ENCODE data around the gene PADI2.
A peak's percentile ranks its signal among the peaks of the same experiment; 100 is the strongest.

Gene PADI2

GRCh38 chr1:17080880-17081279 lies 38.4 kb downstream of the PADI2 start:
- DNase-seq = no peak

DNA sequence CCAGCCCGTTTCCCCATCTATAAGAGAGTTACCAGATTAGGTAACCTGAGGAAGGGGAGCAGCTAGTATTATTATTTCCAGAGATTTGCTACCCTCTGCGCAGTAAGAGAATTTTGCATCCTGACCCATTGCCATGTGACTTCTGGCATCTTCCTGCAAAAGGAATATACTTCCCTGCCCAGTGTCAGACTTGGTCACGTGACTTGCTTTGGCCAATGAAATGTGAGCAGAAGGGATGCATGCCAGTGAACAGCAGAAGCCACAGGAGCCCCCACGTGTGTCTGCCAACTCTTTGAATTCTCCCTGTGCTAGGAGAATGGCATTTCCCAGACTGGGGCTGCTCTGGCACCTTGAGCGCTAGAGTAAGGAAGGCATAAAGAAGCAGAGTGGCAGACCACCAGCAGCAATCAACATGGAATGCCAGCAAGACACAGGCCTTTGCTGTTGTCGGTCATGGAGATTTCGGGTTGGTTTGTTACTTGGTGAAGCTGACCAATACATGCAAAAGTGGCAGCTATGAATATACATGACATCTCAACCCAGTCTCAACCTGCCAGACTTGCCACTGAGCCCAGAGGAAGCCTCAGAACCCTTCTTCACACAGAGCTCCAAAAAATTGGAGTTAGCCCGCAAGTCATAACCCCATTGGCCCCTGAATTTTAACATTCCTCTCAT lies 39.0 kb downstream of the PADI2 start:
- DNase-seq = no peak

DNA sequence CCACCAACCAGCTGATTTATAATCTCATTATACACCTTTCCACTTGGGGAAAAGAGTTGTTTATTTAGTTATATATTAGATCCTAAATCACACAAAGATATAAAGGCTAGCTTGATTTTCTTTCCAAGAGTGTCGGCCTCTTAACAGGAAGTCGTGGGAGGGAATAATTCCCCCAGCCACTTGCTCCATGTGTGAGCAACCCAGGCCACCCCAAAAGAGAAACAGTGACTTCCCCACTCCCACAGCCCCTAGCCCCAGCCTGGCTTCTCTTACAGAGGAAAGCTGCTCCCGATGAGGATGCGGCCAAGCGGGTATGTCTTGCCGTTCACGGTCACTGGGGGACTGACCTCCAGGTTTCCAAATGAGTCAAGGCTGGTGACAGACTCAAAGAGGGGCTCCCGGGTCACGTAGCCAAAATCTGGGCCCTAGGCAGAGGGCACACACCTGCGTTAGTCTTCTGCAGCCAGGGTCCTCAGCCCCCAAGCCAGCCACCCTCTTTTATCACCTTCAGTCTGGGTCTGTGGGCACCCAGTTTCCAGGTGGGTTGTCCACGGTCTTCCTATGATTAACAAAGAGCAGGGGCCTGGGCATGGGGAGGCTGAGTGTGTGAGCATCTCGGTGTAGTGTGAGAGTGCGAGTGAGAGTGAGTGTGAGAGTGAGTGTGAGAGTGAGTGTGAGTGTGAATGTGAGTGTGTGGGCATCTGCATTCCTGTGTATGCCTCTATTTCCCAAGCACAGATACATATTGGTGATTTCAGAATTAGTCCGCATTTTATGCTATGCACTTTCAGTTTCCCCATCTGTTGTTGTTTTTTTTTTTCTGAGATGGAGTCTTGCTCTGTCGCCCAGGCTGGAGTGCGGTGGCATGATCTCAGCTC lies 40.0 kb downstream of the PADI2 start:
- no peak for DNase-seq

- DNase-seq = peak in 1 of 5 donors; percentile 43
Observed at GRCh38 chr1:17075470-17076255, 43.6 kb downstream of the PADI2 start.

DNA sequence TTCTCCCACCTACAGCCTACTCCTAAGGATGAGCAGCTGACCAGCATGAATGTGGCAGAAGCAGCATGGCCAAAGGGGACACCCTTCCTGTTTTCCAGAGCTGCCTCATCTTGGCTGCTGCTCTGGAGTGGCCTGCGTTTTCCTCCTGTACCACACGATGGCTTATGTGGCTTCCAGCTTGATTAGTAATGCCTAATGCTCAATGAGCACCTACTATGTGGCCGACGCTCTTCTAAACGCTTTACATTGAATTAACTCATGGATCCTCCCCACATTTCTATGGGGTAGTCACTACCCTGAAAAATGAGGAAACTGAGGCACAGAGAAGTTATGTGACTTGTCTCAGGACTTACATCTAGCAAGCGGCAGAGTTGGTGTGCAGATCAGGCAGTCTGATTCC lies 47.5 kb downstream of the PADI2 start:
- DNase-seq = no peak

- no peak for DNase-seq
Observed at GRCh38 chr1:17070163-17070525, 49.1 kb downstream of the PADI2 start.

- DNase-seq = no peak
Observed at GRCh38 chr1:17069452-17070162, 49.6 kb downstream of the PADI2 start.

- no peak for DNase-seq
Observed at GRCh38 chr1:17068789-17069188, 50.5 kb downstream of the PADI2 start.

DNA sequence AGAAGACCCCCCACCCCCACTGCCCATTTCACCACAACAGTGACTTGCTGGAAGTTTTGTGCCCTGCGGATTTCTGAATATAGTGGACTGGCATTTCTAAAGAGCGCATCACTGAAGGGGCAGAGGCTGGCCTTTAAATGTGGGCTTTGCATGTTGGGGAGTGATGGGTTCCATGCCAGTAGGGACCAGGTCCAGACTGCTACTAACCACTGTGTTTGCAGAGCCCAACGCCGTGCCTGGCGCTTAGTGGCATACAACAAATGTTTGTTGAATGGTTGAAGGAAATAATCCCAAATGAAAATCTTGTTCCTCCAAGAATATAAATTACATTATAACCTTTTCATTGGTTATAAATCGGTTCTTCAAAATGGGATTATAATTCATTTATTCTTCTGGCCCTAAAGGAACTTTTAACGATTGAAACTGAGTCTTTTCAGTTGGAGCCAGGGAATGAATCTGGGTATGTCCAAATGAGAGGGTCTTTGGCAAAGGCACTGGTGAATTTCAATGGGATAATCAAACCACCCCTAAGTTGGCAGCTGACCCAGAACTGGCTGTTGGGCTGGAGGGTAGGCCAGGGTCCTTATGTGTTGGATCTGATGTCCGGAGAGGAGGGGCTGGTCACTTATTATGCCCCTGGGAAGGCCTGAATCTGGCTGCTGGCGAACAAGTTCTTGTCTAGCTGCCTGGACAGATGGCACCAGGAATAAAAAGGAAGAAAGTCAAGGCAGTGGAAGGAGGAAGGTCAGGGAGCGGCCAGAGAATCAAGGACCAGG lies 51.6 kb downstream of the PADI2 start:
- DNase-seq = no peak

DNA sequence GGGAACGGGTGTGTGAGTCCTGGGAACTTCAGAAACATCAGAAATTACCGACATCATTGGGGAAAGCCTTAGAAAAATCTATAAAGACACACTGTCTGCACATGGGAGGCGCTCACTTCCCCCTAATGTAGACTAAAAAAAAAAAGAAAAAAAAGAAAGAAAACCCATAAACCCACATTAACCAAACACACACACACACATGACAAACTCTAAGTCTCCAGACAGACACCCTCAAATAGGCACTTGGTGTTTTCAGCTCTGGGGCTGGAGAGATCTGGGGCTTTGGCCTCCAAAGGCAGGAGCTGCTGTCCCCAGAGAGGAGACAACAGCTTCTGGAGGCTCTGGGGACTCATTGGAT lies 52.2 kb downstream of the PADI2 start:
- DNase-seq = no peak

- DNase-seq = no peak
Observed at GRCh38 chr1:17066361-17067068, 52.7 kb downstream of the PADI2 start.

- DNase-seq = no peak
Observed at GRCh38 chr1:17065666-17066065, 53.6 kb downstream of the PADI2 start.

DNA sequence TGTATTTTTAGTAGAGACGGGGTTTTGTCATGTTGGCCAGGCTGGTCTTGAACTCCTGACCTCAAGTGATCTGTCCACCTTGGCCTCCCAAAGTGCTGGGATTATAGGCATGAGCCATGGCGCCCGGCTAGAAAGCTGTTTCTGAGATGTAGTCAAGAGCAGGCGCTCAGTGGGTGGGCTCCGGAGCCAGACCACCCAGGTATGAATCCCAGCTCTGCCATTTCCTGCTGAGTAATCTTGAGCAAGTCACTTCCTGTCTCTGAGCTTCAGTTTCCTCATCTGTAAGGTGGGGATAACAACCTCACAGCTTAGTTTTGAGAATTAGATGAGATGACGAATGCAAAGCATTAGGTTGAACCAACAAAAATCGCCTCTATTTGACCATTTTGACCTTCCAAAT lies 56.5 kb downstream of the PADI2 start:
- DNase-seq = peak in 1 of 5 donors; percentile 25

- no peak for DNase-seq
Observed at GRCh38 chr1:17061892-17062291, 57.4 kb downstream of the PADI2 start.

GRCh38 chr1:17061486-17061885 lies 57.8 kb downstream of the PADI2 start:
- DNase-seq = no peak

- no peak for DNase-seq
Observed at GRCh38 chr1:17060306-17060749, 58.9 kb downstream of the PADI2 start.

DNA sequence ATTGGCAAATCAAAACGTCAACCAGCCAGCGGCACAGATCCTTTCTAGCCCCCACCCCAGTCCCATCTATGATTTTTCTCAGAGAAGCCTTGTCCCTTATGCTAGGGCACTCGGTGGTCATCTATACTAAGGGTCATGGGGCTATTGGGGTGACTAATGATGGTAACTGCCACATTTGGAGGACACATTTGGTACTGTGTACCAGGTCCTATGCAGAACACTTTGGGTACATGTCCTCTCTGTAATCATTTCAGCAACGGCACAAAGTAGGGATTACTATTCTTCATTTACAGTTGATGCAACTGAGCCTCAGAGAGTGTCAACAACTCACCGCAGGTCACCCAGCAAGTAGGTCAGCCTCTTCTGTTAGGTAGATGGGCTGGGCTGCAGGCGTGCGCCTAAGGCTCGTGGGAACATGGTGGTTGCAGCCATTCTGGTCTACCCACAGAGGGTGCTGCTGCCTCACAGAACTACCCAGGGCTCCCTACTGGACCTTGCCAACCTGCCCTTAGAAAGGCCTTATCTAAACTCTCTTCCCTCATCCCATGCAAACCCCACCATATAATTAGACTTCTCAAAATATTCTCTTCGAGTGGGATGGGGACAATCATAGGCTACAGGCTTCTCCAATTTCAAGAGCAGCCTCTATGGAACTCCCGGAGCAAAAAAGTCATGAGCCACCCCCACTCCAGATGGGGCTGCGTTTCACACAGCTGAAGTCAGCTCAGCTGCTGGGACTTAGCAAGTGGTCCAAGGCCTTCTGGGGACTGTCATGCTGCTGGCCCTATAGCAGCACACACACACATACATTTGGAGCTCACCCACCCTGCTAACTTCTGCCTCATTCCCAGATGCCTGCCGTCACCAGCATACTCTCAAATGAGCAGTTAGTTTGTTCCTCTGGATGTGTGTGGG lies 59.6 kb downstream of the PADI2 start:
- DNase-seq = peak in 2 of 5 donors; percentile 21 to 39

DNA sequence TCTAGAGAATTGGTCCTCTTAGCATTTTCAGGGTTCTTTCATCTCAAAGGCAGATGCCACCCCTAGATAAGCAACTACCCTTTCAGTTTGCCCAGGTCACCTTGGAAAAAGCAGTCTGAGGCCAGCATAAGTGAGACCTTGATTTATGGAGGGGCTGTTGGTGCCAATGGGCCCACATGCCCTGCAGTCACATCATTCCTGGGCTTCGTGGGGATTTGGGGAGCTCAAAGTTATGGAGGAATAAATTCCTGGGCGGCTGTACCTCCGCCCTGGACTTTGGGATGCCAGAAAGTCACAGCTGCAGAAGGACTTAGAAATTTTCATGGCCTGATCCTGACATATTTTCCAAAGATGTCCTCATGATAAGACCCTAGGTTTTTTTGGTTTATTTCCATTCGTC lies 62.7 kb downstream of the PADI2 start:
- no peak for DNase-seq

GRCh38 chr1:17055801-17056200 lies 63.5 kb downstream of the PADI2 start:
- no peak for DNase-seq

Measured in T-helper 1 cell (primary cell).